Esophagus muscularis mucosa (tissue), 4 donors: ENCODE data around the gene TCEANC2. TPM values are rescaled to one million over a fixed set of nuclear protein-coding genes. Genes with fewer than 3 reads are reported as not detected.
A peak's percentile ranks its signal among the peaks of the same experiment; 100 is the strongest.

Experiments used
- DNase-seq: peaks from one replicate; pipeline ENCODE4 v3.0.0-alpha.2; 2017; ENCODE audit errors: extremely low spot score
- H3K27ac ChIP-seq, 4 donors: fragments of 200-600 bp; sonication (generic); replicated peaks in 1 of 4; 1 replicate in 3 of 4; 2 replicates in 1 of 4; pipeline ENCODE4 v1.5.1; 2016 to 2019; ENCODE audit warnings: mild to moderate bottlenecking in 1 of 4
- H3K27me3 ChIP-seq, 4 donors: fragments of 200-600 bp; sonication (generic); one replicate each; pipeline versions ENCODE4 v1.5.1 to v1.6.0; 2016 to 2019
- H3K36me3 ChIP-seq, 4 donors: fragments of 200-600 bp; sonication (generic); one replicate each; pipeline ENCODE4 v1.5.1; 2016 to 2019
- H3K4me1 ChIP-seq, 4 donors: fragments of 200-600 bp; sonication (generic); one replicate each; pipeline ENCODE4 v1.5.1; 2016 to 2019
- H3K4me3 ChIP-seq, 4 donors: fragments of 200-600 bp; sonication (generic); 1 replicate in 2 of 4; 2 replicates in 2 of 4; pipeline ENCODE4 v1.5.1; 2016 to 2019; ENCODE audit warnings: mild to moderate bottlenecking in 4 of 4, moderate library complexity in 1 of 4
- H3K9me3 ChIP-seq, 4 donors: fragments of 200-600 bp; sonication (generic); 1 replicate in 3 of 4; 2 replicates in 1 of 4; pipeline ENCODE4 v1.5.1; 2016 to 2019
- CTCF ChIP-seq, 3 experiments: fragments of 200-600 bp in 2 of 3; fragments of 450-650 bp in 1 of 3; sonication (generic) in 2 of 3; IDR thresholded peaks; one replicate each; pipeline ENCODE4 v1.5.1; 2017 to 2019; ENCODE audit warnings: antibody characterized with exemption in 3 of 3, mild to moderate bottlenecking in 2 of 3, moderate library complexity in 1 of 3
- EP300 ChIP-seq: sonication (generic); formaldehyde crosslinking; IDR thresholded peaks from one replicate; pipeline ENCODE4 v1.6.1; 2017; ENCODE audit warnings: antibody characterized with exemption
- POLR2A ChIP-seq: fragments of 450-650 bp; IDR thresholded peaks from one replicate; pipeline ENCODE4 v1.6.1; 2017; ENCODE audit warnings: antibody characterized with exemption, moderate library complexity, mild to moderate bottlenecking, low read depth
- POLR2AphosphoS5 ChIP-seq, 2 donors: sonication (generic); formaldehyde crosslinking; IDR thresholded peaks; one replicate each; pipeline ENCODE4 v1.6.1; 2017; ENCODE audit warnings: antibody characterized with exemption in 2 of 2
- WGBS: methylation state at CpG from one replicate; pipeline ENCODE4 v1.1.5; 2018; 5-methylcytosine and 5-hydroxymethylcytosine counted together
- intact Hi-C: fragments of 100-400 bp; cut with DNase I; formaldehyde crosslinking; loops from one replicate; pipeline ENCODE4 v1.15.1; 2023
- total RNA-seq, 4 donors: library from RNA; depleted of rRNA; stranded (reverse); fragments of >200 nt; gene quantifications; one replicate each; pipeline versions ENCODE4 v1.1.0 to v1.2.1, GENCODE V29; 2016

The TCEANC2 gene
- total RNA-seq, 4 donors from 2014 or later, result 4.8 to 8.6 (median 7.1) TPM

- no peaks in the 10 kb centered on the region for H3K9me3 ChIP-seq
- TF ChIP-seq POLR2AphosphoS5 (IDR thresholded peaks at IDR 0.05) (no peak), CTCF (IDR thresholded peaks at IDR 0.05) (no peak), POLR2A (no peak), EP300 (no peak)
- no peak overlapping the region for H3K4me3 ChIP-seq
- WGBS, result 66% methylated on average over 9 of the region's 9 CpGs
- H3K27me3 ChIP-seq, result peaks cover 0 to 9% (median 0%) of the 10 kb centered on the region in 4 donors
- H3K4me1 ChIP-seq, result peaks cover 8 to 14% (median 13%) of the 10 kb centered on the region in 4 donors
- H3K27ac ChIP-seq, result no peak overlapping the region
- H3K36me3 ChIP-seq, result no peaks in the 10 kb centered on the region
- intact Hi-C loops, result loop anchor here (10.0 kb wide), 1 partner anchor 290 kb away; no protein-coding TSS in a partner anchor
- no peak for DNase-seq
Measured at GRCh38 chr1:54124472-54124871, 71.1 kb downstream of the TCEANC2 start.

GRCh38 chr1:54124906-54125305, 71.5 kb downstream of the TCEANC2 start:
- 95% methylated on average over 7 of the region's 7 CpGs for WGBS
- no peak overlapping the region for H3K4me3 ChIP-seq
- intact Hi-C loops, result loop anchor here (10.0 kb wide), 1 partner anchor 290 kb away; no protein-coding TSS in a partner anchor
- H3K27ac ChIP-seq, result no peak overlapping the region
- TF ChIP-seq POLR2A, result no peak
- no peak for TF ChIP-seq POLR2AphosphoS5 (IDR thresholded peaks at IDR 0.05)
- no peak for TF ChIP-seq EP300
- TF ChIP-seq CTCF (IDR thresholded peaks at IDR 0.05), result no peak
- H3K9me3 ChIP-seq, result no peaks in the 10 kb centered on the region
- H3K4me1 ChIP-seq, result peaks cover 8 to 14% (median 13%) of the 10 kb centered on the region in 4 donors
- no peak for DNase-seq
- H3K36me3 ChIP-seq, result no peaks in the 10 kb centered on the region
- peaks cover 0 to 9% (median 0%) of the 10 kb centered on the region in 4 donors for H3K27me3 ChIP-seq

GRCh38 chr1:54125386-54126070, 72.1 kb downstream of the TCEANC2 start:
- peaks cover 8 to 14% (median 13%) of the 10 kb centered on the region in 4 donors for H3K4me1 ChIP-seq
- intact Hi-C loops, result loop anchor here (10.0 kb wide), 1 partner anchor 289 kb away; no protein-coding TSS in a partner anchor
- H3K9me3 ChIP-seq, result no peaks in the 10 kb centered on the region
- no peak overlapping the region for H3K4me3 ChIP-seq
- no peak overlapping the region for H3K27ac ChIP-seq
- DNase-seq, result no peak
- peaks cover 0 to 6% (median 0%) of the 10 kb centered on the region in 4 donors for H3K27me3 ChIP-seq
- no peaks in the 10 kb centered on the region for H3K36me3 ChIP-seq
- TF ChIP-seq CTCF (IDR thresholded peaks at IDR 0.05), result peak in 2 of 3 experiments; percentile 10 to 18
- TF ChIP-seq EP300, result no peak
- WGBS, result 86% methylated on average over 1 of the region's 8 CpGs

GRCh38 chr1:54126271-54126815, 72.9 kb downstream of the TCEANC2 start:
- intact Hi-C loops, result loop anchor here (10.0 kb wide), 1 partner anchor 288 kb away; no protein-coding TSS in a partner anchor
- no peaks in the 10 kb centered on the region for H3K27me3 ChIP-seq
- no peak for TF ChIP-seq POLR2AphosphoS5 (IDR thresholded peaks at IDR 0.05)
- TF ChIP-seq CTCF (IDR thresholded peaks at IDR 0.05), result no peak
- TF ChIP-seq POLR2A, result no peak
- TF ChIP-seq EP300, result no peak

More at GRCh38 chr1:54126271-54126815, 72.9 kb downstream of the TCEANC2 start:
- Histone ChIP-seq H3K4me1 (peaks cover 4 to 8% (median 8%) of the 10 kb centered on the region in 4 donors), H3K27ac (no peak overlapping the region), H3K36me3 (no peaks in the 10 kb centered on the region), H3K9me3 (no peaks in the 10 kb centered on the region), H3K4me3 (no peak overlapping the region)
- DNase-seq, result no peak
- 91% methylated on average over 3 of the region's 3 CpGs for WGBS
